ENCODE data around the gene ACSL3. TPM values are rescaled to one million over a fixed set of nuclear protein-coding genes. Genes with fewer than 3 reads are reported as not detected.
A peak's percentile ranks its signal among the peaks of the same experiment; 100 is the strongest.
"Not testable (repeated sequence)": the region's sequence is repeated elsewhere in the genome, so short reads cannot be mapped to it uniquely, and the experiment has no call there.

ACSL3 gene
- total and polyA plus RNA-seq, 5 donors: 14.4 to 50.4 (median 36.2) TPM

DNA sequence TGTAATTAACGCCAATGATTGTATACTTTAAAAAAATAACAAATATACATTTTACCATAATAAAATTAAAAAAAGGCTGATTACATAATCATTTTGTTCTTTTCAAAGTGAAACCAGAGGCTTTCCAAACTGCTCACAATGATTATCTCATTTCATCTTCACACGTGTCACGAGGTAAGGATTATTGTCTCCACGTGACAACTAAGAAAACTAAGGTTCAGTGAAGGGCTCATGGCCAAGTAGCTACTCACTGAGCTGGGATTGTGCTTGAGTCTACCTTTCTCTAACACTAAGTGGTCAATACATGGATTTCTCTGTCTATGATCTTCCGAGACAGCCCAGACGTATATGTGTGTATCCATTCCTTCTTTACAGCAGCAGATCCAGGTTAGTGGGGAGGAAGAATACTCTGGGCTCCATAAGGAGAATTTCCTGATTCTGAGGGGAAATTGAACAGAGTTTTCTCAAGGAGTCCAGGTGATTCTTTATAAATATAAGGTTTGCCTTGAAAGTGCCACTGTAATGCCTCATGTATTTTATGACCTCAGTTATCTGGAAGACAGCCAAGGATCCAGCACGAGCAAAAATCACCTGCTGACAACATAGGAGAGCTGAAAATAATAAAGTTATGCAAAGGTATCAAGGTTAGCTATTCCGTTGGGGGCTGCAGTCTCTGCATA lies 25.6 kb upstream of the ACSL3 start:
- WGBS: 66% methylated on average over 8 of the region's 8 CpGs

DNA sequence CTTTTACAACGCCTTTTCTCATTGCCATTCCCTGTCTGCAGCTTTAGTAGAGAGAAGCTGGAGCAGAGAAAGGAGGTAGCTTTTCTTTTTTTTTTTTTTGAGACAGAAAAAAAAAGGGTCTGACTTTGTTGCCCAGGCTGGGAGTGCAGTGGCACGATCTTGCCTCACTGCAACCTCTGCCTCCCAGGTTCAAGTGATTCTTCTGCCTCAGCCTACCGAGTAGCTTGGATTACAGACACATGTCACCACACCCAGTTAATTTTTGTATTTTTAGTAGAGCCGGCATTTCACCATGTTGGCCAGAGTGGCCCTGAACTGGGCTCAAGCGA lies 25.0 kb upstream of the ACSL3 start:
- intact Hi-C loops (cut with DNase I): no loop called here
- no peaks in the 10 kb centered on the region for H3K9me3 ChIP-seq (ENCODE audit: control insufficient read depth, low read length)
- no peak overlapping the region for H3K27ac ChIP-seq (ENCODE audit: low read length)
- H3K27me3 ChIP-seq (ENCODE audit: control insufficient read depth, insufficient read depth): no peaks in the 10 kb centered on the region
- ATAC-seq: no peak
- no peak overlapping the region for H3K4me3 ChIP-seq (ENCODE audit: low read length)
- 79% methylated on average over 5 of the region's 5 CpGs for WGBS
- no peaks in the 10 kb centered on the region for H3K4me1 ChIP-seq (ENCODE audit: control insufficient read depth, insufficient read depth, low read length)
- DNase-seq: no peak

More for the DNA sequence above, 25.6 kb upstream of the ACSL3 start:
- no peak overlapping the region for H3K4me3 ChIP-seq (ENCODE audit: low read length)
- DNase-seq: no peak
- no peaks in the 10 kb centered on the region for H3K27me3 ChIP-seq (ENCODE audit: control insufficient read depth, insufficient read depth)
- ATAC-seq: no peak
- no peak overlapping the region for H3K27ac ChIP-seq (ENCODE audit: low read length)
- intact Hi-C loops (cut with DNase I): no loop called here
- no peaks in the 10 kb centered on the region for H3K9me3 ChIP-seq (ENCODE audit: control insufficient read depth, low read length)
- H3K4me1 ChIP-seq (ENCODE audit: control insufficient read depth, insufficient read depth, low read length): no peaks in the 10 kb centered on the region

DNA sequence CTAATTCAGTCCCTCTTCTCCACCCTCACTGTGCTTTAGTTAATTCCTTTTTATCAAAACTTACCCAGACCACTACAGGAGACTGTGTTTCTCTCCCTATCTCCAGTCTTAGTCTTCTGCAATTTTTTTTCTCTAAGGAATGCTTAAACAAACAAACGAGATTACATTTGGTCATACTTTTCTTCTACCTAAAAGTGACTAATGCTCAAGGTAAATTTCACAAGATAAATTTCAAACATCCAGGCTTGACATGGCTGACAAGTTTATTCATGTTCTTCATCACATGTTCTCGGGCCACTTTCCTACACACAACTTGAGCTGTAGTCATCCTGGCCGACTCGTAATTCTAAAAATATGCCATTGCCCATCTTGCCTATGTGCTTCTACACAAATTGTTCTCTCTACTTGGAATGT lies 23.2 kb upstream of the ACSL3 start:
- no peaks in the 10 kb centered on the region for H3K27me3 ChIP-seq (ENCODE audit: control insufficient read depth, insufficient read depth)
- intact Hi-C loops (cut with DNase I): no loop called here
- DNase-seq (no peak), ATAC-seq (no peak)
- H3K4me3 ChIP-seq (ENCODE audit: low read length): no peak overlapping the region
- no peaks in the 10 kb centered on the region for H3K4me1 ChIP-seq (ENCODE audit: control insufficient read depth, insufficient read depth, low read length)
- H3K9me3 ChIP-seq (ENCODE audit: control insufficient read depth, low read length): no peaks in the 10 kb centered on the region
- no peak overlapping the region for H3K27ac ChIP-seq (ENCODE audit: low read length)
- 76% methylated on average over 4 of the region's 4 CpGs for WGBS

DNA sequence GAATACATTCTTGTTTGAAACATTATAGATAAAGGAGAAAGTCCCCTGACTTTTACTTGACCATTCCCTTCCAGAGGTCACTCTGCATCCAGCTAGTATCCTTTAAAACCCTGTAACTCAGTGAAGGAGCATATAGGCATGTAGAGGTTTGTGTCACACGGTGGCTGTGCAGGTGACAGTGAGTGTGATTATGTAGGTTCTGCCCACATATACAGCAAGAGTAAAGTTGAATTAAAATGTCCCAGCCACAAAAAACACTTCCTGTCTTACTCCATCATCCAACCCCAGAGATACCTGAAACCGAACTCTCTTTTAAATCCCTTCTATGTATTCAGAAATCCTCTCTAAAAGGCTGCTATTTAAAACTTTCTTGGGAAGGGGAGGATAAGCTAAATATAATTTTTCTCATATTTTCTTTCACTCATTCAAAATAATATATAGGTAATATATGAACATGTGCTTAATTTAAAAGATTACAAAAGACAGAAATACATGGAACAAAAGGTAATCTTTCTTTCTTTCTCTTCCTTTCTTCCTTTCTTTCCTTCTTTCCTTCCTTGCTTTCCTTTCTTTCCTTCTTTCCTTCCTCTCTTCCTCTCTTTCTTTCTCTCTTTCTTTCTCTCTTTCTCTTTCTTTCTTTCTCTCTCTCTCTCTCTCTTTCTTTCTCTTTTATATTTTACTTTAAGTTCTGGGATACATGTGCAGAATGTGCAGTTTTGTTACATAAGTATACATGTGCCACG lies 20.6 kb upstream of the ACSL3 start:
- Histone ChIP-seq H3K4me1 (ENCODE audit: control insufficient read depth, insufficient read depth, low read length) (no peaks in the 10 kb centered on the region), H3K9me3 (ENCODE audit: control insufficient read depth, low read length) (no peaks in the 10 kb centered on the region), H3K27me3 (ENCODE audit: control insufficient read depth, insufficient read depth) (no peaks in the 10 kb centered on the region), H3K27ac (ENCODE audit: low read length) (no peak overlapping the region), H3K4me3 (ENCODE audit: low read length) (no peak overlapping the region)
- DNase-seq (no peak), ATAC-seq (no peak)
- intact Hi-C loops (cut with DNase I): no loop called here
- WGBS: 81% methylated on average over 3 of the region's 3 CpGs

DNA sequence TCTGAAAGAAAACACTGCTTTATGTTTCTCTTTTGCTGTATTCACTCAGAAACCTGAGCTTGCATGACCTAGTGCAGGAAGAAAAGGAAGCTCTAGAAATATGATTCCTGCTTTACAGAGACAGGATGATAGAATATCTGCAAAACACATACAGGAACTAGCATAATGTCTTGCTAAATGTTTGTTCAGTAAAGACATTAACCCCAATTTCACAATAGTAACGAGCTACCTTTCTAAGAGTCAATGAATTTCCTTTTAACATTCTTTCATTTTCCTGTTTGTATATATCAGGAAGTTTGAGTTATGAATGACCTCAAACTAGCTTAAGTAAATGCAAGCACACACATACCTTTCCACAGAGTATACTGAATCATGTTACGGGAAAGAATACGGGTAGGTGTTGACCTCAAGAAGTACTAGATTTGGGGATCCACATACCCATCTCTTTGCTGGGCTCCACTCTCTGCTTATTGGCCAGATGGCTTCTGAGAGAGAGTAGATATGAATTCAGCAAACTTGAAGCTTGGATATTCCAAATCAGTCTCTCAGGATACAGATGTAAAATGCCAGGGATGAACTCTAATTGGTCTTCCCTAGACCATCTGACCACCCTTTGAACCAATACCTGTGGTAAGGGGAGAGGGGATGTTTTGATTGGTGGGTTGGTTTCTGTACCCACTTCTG lies 18.2 kb upstream of the ACSL3 start:
- H3K4me3 ChIP-seq (ENCODE audit: low read length): no peak overlapping the region
- H3K27me3 ChIP-seq (ENCODE audit: control insufficient read depth, insufficient read depth): no peaks in the 10 kb centered on the region
- H3K9me3 ChIP-seq (ENCODE audit: control insufficient read depth, low read length): no peaks in the 10 kb centered on the region
- DNase-seq (no peak), ATAC-seq (no peak)
- H3K27ac ChIP-seq (ENCODE audit: low read length): no peak overlapping the region
- no peaks in the 10 kb centered on the region for H3K4me1 ChIP-seq (ENCODE audit: control insufficient read depth, insufficient read depth, low read length)
- WGBS: 60% methylated on average over 3 of the region's 3 CpGs
- intact Hi-C loops (cut with DNase I): no loop called here

DNA sequence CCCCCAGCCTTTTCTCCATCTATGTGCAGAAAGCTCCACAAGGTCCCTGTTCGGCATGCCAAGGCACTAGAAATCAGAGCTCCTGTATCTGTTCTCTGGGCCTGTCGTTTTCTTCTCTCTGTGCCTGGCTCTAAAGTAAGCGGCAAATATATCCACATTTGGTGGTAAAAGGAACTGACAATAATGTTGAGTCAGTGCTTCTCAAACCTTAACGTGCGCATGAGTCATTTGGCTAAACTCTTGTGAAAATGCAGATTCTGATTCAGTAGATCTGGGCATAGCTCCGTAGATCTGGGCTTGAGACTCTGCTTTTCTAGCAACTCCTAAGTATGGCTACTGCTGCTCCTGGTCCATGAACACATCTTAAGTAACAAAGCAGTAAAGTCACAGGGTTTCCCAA lies 16.5 kb upstream of the ACSL3 start:
- no peaks in the 10 kb centered on the region for H3K9me3 ChIP-seq (ENCODE audit: control insufficient read depth, low read length)
- 70% methylated on average over 6 of the region's 6 CpGs for WGBS
- no peak for DNase-seq
- no peaks in the 10 kb centered on the region for H3K27me3 ChIP-seq (ENCODE audit: control insufficient read depth, insufficient read depth)
- ATAC-seq: peak; percentile 26 to 39
- H3K27ac ChIP-seq (ENCODE audit: low read length): no peak overlapping the region
- intact Hi-C loops (cut with DNase I): no loop called here
- H3K4me3 ChIP-seq (ENCODE audit: low read length): no peak overlapping the region
- H3K4me1 ChIP-seq (ENCODE audit: control insufficient read depth, insufficient read depth, low read length): peaks cover 2% of the 10 kb centered on the region

DNA sequence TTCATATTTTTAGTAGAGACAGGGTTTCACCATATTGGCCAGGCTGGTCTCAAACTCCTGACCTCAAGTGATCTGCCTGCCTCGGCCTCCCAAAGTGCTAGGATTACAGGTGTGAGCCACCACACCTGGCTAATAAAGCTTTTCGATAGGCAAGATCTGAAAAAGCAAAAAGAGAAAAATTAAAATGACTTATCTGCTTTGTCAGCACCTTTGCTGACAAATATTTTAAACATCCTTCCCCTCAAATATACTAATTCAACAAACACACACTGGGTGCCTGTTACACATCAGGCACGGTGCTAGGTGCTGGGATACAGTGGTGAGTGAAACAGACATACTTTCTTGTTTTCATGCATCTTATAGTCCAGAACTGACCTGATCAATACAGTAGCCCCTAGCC lies 15.5 kb upstream of the ACSL3 start:
- WGBS: 93% methylated on average over 3 of the region's 3 CpGs
- H3K27ac ChIP-seq (ENCODE audit: low read length); H3K9me3 ChIP-seq (ENCODE audit: control insufficient read depth, low read length); DNase-seq; H3K4me1 ChIP-seq (ENCODE audit: control insufficient read depth, insufficient read depth, low read length); ATAC-seq; H3K4me3 ChIP-seq (ENCODE audit: low read length); H3K27me3 ChIP-seq (ENCODE audit: control insufficient read depth, insufficient read depth); intact Hi-C loops (cut with DNase I): not testable (repeated sequence)

DNA sequence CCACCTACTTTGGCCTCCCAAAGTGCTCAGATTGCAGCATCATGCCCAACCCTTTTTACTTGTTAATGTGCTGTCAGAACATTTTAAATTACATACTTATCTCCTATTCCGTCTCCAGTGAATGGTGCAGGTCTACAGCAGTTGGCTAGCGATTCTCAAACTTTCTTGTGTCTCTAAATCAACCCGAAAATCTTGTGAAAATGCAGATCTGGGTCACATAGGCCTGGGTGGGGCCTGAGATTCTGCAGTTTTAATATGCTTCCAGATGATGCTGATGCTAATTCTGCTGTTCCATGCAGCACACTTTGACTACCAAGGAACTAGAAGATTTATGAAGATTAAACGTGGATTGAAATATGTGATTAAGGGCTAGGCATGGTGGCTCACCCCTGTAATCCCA lies 14.8 kb upstream of the ACSL3 start:
- H3K4me3 ChIP-seq (ENCODE audit: low read length): no peak overlapping the region
- peaks cover 2% of the 10 kb centered on the region for H3K4me1 ChIP-seq (ENCODE audit: control insufficient read depth, insufficient read depth, low read length)
- DNase-seq (no peak), ATAC-seq (no peak)
- intact Hi-C loops (cut with DNase I): no loop called here
- no peaks in the 10 kb centered on the region for H3K27me3 ChIP-seq (ENCODE audit: control insufficient read depth, insufficient read depth)
- WGBS: 82% methylated on average over 4 of the region's 4 CpGs
- no peaks in the 10 kb centered on the region for H3K9me3 ChIP-seq (ENCODE audit: control insufficient read depth, low read length)
- no peak overlapping the region for H3K27ac ChIP-seq (ENCODE audit: low read length)

DNA sequence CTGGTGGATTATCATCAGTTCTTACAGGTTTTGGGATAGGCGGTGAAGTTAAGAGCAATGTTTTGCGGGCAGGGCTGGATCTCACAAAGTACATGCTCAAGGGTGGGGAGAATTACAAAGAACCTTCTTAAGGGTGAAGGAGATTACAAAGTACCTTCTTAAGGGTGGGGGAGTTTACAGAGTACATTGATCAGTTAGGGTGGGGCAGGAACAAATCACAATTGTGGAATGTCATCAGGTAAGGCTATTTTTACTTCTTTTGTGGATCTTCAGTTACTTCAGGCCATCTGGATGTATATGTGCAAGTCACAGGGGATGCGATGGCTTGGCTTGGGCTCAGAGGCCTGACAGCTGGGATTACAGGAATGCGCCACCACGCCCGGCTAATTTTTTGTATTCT lies 12.8 kb upstream of the ACSL3 start:
- WGBS: 98% methylated on average over 6 of the region's 6 CpGs
- DNase-seq; H3K27ac ChIP-seq (ENCODE audit: low read length); H3K4me1 ChIP-seq (ENCODE audit: control insufficient read depth, insufficient read depth, low read length); H3K4me3 ChIP-seq (ENCODE audit: low read length); H3K9me3 ChIP-seq (ENCODE audit: control insufficient read depth, low read length); H3K27me3 ChIP-seq (ENCODE audit: control insufficient read depth, insufficient read depth); ATAC-seq; intact Hi-C loops (cut with DNase I): not testable (repeated sequence)

DNA sequence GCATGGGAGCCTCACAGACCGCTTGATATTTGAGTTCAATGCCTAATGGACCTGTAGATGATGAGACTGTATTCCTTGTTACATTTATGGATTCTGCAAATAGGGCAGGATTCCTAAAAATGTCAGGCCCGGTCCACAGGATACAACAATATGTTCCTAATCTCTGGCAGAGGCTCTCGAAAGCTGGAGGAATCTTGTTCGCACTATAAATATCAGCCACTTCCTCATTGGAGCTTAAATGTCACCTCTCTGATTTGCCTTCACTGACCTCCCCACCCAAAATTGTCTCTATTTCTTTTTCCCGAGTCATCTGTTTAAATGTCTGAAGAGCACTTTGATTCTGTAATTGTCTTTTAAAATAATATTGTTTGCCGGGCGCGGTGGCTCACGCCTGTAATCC lies 12.0 kb upstream of the ACSL3 start:
- ATAC-seq (no peak), DNase-seq (no peak)
- intact Hi-C loops (cut with DNase I): no loop called here
- Histone ChIP-seq H3K9me3 (ENCODE audit: control insufficient read depth, low read length) (no peaks in the 10 kb centered on the region), H3K4me3 (ENCODE audit: low read length) (no peak overlapping the region), H3K27ac (ENCODE audit: low read length) (no peak overlapping the region), H3K4me1 (ENCODE audit: control insufficient read depth, insufficient read depth, low read length) (peaks cover 2% of the 10 kb centered on the region), H3K27me3 (ENCODE audit: control insufficient read depth, insufficient read depth) (no peaks in the 10 kb centered on the region)
- WGBS: 74% methylated on average over 9 of the region's 9 CpGs

DNA sequence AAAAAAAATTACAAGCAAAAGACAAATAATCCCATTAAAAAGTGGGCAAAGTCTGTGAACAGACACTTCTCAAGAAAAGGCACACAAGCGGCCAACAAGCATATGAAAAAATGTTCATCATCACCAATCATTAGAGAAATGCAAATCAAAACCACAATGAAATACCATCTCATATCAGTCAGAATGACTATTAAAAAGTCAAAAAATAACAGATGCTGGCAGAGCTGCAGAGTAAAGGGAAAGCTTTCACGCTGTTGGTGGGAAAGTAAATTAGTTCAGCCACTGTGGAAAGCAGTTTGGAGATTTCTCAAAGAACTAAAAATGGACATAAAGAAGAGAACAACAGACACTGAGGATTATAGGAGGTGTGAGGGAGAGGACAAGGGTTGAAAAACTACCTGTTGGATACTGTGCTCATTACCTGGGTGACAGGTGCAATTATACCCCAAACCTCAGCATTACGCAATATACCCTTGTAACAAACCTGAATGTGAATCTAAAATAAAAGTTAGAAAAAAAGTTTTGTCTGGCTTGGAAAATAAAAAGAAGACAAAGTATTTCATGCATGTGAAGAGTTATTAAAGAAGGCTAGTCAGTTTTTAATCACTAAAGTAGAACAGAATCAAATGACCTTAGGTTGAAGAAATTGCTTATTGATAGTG lies 8.7 kb upstream of the ACSL3 start:
- no peak overlapping the region for H3K4me3 ChIP-seq (ENCODE audit: low read length)
- ATAC-seq (no peak), DNase-seq (no peak)
- H3K27ac ChIP-seq (ENCODE audit: low read length): no peak overlapping the region
- peaks cover 2% of the 10 kb centered on the region for H3K4me1 ChIP-seq (ENCODE audit: control insufficient read depth, insufficient read depth, low read length)
- WGBS: 90% methylated on average over 3 of the region's 3 CpGs
- no peaks in the 10 kb centered on the region for H3K27me3 ChIP-seq (ENCODE audit: control insufficient read depth, insufficient read depth)
- intact Hi-C loops (cut with DNase I): loop anchor here in 1 of 4 donors (5.0 kb wide), 1 partner anchor 40 kb away; no protein-coding TSS in a partner anchor
- no peaks in the 10 kb centered on the region for H3K9me3 ChIP-seq (ENCODE audit: control insufficient read depth, low read length)

All from right cardiac atrium (tissue), 5 donors.